Stimulated activated naive CD8-positive, alpha-beta T cell treated with anti-CD3 and anti-CD28 coated beads, Interleukin-15, Interleukin-2, amounts not matched to agents 100 U/mL and 50 U/mL, for 24 hours (primary cell): ENCODE data around the gene TMSB4Y.

ENCODE experiments used
- ATAC-seq: fragments of 150-1000 bp; cut with Tn5 transposase; one replicate; pipeline ENCODE4 v1.10.0; 2021
- DNase-seq: peaks from one replicate; pipeline ENCODE4 v3.0.0; 2021

TMSB4Y gene

DNA sequence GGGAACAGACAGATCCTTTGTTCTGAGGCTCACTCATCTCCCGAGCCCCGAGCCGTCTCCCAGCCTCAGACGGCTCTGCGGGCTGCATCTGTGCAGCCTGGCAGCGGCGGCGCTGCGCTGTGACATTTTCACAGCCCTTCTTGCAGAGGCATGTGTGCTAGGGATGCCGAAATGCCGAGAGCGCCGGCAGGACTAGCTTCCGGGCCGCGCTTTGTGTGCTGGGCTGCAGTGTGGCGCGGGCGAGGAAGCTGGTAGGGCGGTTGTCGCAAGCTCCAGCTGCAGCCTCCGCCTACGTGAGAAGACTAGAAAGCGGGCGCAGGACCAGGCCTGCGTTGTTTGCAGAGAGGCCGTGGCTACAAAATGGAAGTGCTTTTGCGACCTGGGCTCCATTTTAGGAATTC, at the start of gene TMSB4Y:
Gene TMSB4Y (plus strand): TSS at position 332 of the 401 bp plus-strand sequence.
- peak; percentile 66 for DNase-seq
- ATAC-seq: peak; percentile 93

DNA sequence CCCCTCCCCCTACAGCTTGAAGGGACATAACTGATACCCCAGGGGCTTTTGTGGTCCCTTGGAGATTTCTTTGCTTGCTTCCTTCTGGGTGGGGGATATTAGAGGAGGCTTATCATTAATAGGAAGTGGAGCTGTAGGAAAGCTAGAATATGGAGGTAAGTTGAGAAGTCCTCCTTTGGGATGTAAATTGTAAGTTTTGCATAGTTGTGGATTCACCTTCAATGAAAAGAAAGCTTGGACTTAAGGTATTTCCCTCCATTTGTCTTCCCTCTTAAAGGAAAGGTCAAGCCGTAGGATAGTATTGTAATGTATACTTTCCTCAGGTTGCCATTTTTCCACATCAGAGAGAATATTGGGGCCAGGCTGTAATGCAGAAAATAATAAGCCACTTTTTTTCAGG, 39.5 kb upstream of the TMSB4Y start:
- ATAC-seq (no peak), DNase-seq (no peak)

DNA sequence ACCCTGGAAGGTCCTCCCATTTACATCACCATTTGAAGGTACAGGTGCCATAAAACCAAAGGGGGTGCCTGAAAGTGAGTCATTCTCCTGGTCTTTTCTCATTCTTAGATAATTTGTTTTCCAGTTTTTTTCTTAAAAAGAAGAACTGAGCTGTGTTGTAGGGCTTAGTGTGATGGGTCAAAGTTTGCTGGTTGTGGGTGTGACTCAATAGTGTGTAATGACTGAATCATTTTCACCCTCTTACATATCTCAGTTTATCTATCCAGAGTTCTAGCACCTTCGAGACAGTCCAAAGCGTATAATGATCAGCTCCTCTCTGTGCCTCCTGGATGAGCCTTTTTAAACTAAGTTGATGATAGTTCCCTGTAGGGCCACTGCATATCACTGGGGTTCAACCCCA, 32.6 kb upstream of the TMSB4Y start:
- no peak for DNase-seq
- ATAC-seq: no peak

DNA sequence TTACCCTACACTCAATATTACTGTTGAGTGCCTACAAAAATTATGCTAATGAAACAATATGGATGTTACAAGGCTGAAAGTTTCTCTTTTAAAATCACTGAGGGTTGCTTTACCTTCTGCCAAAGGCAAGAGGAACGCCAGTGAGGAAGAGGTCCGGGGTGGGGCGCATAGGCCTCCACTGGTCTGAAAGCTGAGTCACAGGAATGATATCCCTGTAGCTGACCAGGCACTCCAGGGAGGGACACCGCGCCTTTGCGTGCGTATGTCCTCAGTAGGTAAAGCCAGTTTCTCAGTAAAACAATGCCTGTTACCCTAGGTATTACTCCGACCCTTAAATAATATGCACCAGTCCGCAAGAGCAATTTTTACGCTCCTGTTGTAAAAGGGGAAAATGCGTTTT, 1.4 kb upstream of the TMSB4Y start:
- no peak for DNase-seq

DNA sequence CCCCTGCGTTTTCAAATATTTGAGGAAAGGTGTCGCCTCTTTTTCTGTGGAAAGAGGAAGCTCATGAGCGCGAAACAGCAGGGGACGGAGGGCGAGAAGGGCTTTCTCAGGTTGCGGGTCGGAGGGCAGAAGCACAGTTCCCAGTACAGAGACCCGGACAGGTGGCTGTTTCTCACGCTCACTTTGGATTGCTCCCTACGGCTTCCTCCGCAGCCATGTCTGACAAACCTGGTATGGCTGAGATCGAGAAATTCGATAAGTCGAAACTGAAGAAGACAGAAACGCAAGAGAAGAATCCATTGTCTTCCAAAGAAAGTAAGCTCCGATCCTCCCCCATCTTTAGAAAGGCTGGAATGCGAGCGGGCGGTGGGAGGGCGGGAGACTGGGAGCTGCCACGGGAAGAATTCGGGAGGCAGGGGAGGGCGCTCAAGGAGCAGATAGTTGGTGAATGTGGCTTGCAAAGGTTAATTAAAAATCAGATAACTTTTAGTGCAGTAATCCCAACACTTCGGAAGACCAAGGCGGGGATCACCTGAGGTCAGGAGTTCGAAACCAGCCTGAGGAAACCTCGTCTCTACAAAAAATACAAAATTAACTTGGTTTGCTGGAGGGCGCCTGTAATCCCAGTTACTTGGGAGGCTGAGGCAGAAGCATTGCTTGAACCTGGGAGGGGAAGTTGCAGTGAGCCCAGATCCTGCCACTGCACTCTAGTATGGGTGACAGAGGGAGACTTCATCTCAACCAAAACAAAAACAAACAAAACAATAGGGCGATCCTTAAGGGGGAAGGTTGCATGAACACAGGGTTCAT, 627 bp downstream of the TMSB4Y start:
- ATAC-seq: peak; percentile 26

More for the DNA sequence above, 1.4 kb upstream of the TMSB4Y start:
- no peak for ATAC-seq

DNA sequence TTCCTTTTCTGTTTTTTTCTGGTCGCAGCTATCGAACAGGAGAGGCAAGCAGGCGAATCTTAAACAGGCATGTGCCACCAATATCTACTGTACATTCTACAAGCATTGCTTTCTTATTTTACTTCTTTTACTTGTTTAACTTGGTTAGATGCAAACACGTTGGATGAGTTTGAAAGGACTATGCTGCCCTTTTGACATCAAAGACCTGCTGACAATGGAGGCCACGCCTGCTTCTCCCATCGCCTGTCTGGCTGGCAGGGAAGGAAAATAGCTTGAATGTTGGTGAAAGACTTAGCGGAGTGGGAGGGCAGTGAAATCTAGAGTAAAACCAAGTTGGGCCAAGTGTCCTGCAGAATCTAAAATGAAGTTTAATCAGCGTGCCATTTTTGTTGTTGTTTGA, 1.5 kb downstream of the TMSB4Y start:
- DNase-seq: no peak
- ATAC-seq: no peak

More for the DNA sequence above, 627 bp downstream of the TMSB4Y start:
- no peak for DNase-seq

DNA sequence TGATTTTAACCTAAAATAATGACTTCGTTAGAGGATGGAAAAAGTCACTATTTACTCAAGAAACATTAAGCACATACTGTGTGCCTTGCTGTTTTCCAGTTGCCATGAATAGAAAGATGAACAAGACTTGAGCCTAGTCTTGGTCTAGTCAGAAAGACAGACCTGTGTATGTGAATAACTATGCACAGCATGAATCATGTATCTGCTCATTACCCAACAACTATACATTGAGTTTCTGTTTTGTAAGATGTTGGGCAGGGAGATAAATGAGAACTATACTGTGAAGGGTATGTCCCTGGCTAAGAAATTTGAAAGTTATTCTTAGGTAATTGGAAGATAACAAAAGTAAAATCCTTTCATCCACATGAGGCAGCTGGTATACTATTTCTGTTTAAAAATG, 4.3 kb downstream of the TMSB4Y start:
- ATAC-seq (no peak), DNase-seq (no peak)

DNA sequence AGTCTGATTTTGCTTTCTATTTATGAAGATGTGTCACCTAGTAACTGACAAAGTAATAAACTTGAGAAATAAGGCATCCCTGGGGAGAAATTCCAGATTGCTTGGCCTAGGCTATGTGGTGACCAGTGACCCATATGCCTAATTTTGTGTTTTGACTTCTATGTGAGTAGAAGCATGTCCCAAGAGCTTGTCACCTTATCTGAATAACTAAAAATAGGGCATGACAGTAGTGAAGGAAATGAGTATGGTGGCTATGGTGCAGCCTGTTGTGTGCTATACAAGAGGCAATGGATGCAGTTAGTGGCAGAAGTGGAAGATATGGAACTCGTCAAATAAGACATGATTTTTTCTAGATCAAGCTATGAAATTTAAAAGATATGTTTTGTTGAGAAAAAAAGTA, 15.3 kb downstream of the TMSB4Y start:
- no peak for DNase-seq
- no peak for ATAC-seq

DNA sequence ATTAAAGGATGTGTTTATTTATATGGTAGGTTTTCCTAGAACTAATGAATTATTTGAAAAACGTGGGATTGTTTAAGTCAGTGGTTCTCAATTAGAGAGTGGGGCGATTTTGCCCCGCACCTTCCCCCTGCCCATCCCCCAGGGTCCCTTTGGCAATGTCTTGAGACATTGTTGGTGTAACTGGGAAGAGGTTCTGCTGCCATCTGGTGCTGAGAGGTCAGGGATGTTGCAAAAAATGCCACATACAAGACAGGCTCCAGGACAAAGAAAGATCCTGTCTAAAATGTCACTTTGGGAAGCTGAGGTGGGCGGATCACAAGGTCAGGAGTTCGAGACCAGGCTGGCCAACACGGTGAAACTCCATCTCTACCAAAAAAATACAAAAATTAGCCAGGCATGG, 25.8 kb downstream of the TMSB4Y start:
- DNase-seq: no peak
- ATAC-seq: no peak

DNA sequence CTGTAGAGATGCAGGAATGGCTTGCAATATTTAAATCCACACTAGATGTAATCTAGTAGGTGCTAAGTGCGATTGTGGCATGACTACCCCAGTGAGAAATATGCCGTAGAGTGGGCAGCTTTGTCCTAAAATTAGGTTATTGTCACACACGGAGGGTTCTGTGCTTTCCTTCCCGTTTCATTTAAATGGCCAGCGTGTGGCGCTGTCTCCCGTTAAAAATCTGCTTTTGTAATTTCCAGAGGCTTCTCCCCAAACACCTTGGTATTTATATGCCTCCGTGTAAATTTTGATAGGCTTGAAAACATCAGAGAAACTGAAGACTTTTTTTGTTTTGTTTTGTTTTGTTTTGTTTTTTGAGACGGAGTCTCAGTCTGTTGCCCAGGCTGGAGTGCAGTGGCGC, 34.9 kb downstream of the TMSB4Y start:
- ATAC-seq (no peak), DNase-seq (peak; percentile 14)

DNA sequence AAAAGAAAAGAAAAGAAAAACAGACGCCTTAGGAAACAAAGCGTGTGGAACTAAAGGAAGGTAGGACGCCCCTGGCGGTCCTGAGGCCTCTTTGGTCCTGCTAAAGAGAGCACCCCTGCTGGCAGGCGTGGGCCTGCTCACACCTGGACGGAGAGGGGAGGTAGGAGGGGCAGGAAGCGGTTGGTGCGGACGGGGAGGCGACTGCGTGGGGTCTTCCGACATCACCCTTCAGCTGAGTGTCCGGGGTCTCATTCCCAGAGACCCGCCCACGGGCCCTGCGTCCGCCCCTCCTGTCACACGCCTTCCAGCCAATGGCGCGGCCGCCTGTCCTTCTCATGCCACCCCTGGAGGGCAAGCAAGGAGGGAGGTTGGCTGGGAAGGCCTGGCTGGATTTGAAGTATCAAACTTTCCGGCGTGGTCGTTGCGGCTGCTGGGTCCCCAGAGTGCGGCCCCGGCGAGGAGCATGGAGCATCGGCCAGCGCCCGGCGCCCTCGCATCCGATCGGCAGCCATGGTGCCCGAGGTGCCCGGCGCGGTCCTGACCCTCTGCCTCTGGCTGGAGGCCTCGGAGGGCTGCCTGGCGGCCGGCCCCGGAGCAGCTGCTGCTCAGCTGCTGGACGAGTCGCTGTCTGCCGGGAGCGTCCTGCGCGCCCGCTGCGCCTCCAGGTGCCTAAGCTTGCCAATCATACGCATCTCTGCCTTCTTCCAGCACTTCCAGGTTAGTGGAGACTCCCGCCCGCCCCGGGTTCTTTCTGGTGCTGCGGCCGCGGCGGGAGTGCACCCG, 47.8 kb downstream of the TMSB4Y start:
- ATAC-seq: peak; percentile 81

DNA sequence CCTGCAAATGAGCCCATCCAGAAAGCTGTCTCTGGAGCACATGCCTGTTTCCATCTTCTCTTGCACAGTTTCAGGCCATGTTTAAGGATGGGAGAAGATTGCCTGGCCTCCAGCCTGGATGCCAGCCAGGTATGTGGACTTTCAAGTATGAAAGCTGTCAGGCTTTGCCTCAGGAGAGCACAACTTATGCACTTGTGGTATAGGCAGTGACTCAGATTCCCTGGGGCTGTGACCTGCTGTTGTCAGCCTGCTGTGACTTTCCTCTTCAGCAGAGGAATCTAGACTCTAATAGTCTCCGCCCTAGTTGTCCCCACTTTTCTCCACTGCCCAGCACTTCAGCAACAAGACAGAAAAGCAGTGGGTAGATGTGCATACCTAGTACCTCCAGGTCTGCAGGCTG, 51.0 kb downstream of the TMSB4Y start:
- DNase-seq (no peak), ATAC-seq (no peak)

More for the DNA sequence above, 47.8 kb downstream of the TMSB4Y start:
- DNase-seq: peak; percentile 49
